ENCODE data around the gene CNOT4.

GRCh38 chr7:135320268-135320667 is 189.6 kb downstream of the CNOT4 start:
- TF ChIP-seq EZH2 (IDR thresholded peaks at IDR 0.05; ENCODE audit: low read length, missing control alignments) (no peak), CTCF (conservative IDR thresholded peaks at IDR 0.05 in 1 of 2, IDR thresholded peaks at IDR 0.05 in 1 of 2; ENCODE audit: low read depth in 1 of 2, low read length in 2 of 2) (no peak)

Data from fibroblast of lung (primary cell).